H1 (cell line): ENCODE measurements around the gene SLC2A5.

Experiments used
- CTCF ChIP-seq, 3 experiments: IDR thresholded peaks; 1 replicate in 2 of 3; 2 replicates in 1 of 3; pipeline versions ENCODE4 v1.5.1 to v1.6.1; 2011; ENCODE audit warnings: low read length in 3 of 3, mild to moderate bottlenecking in 3 of 3, inconsistent platforms in 2 of 3, low read depth in 1 of 3, moderate library complexity in 1 of 3; ENCODE audit not compliant: insufficient read depth in 1 of 3; ENCODE audit errors: control extremely low read depth in 1 of 3
- EP300 ChIP-seq, 2 experiments: IDR thresholded peaks; 1 replicate in 1 of 2; 2 replicates in 1 of 2; pipeline ENCODE4 v1.6.1; 2011 to 2012; ENCODE audit warnings: low read depth in 2 of 2, low read length in 2 of 2, mild to moderate bottlenecking in 2 of 2, borderline replicate concordance in 1 of 2, inconsistent platforms in 1 of 2, moderate library complexity in 1 of 2
- POLR2A ChIP-seq, 2 experiments: IDR thresholded peaks; 1 replicate in 1 of 2; 2 replicates in 1 of 2; pipeline ENCODE4 v1.6.1; 2011; ENCODE audit warnings: low read depth in 2 of 2, low read length in 2 of 2, mild to moderate bottlenecking in 2 of 2; ENCODE audit errors: control extremely low read depth in 1 of 2

GRCh38 chr1:9047019-9047418, 22.4 kb downstream of the SLC2A5 start:
- no peak for TF ChIP-seq CTCF (IDR thresholded peaks at IDR 0.05; ENCODE audit: control extremely low read depth in 1 of 3, insufficient read depth in 1 of 3, low read depth in 1 of 3, low read length in 3 of 3)
- no peak for TF ChIP-seq POLR2A (IDR thresholded peaks at IDR 0.05; ENCODE audit: control extremely low read depth in 1 of 2, low read depth in 2 of 2, low read length in 2 of 2)
- no peak for TF ChIP-seq EP300 (IDR thresholded peaks at IDR 0.05; ENCODE audit: borderline replicate concordance in 1 of 2, low read depth in 2 of 2, low read length in 2 of 2)
